B cell (primary cell): ENCODE results near the gene CREB3. TPM values are rescaled to one million over a fixed set of nuclear protein-coding genes. Genes with fewer than 3 reads are reported as not detected.

Experiments used
- ATAC-seq: fragments of 200-7000 bp; cut with Tn5 transposase; one replicate; pipeline ENCODE4 v1.10.0; 2021; ENCODE audit warnings: low read depth, mild to moderate bottlenecking, moderate number of reproducible peaks, moderate library complexity
- CTCF ChIA-PET: fragments of 350-600 bp; sonication (Branson Sonifier 250); formaldehyde crosslinking; loops from one replicate; lab custom pipeline; 2021; ENCODE audit warnings: antibody characterized with exemption, inconsistent platforms; lab: Charles Lee
- POLR2A ChIA-PET: fragments of 350-600 bp; sonication (Branson Sonifier 250); formaldehyde crosslinking; loops from one replicate; lab custom pipeline; 2021; ENCODE audit warnings: antibody characterized with exemption; lab: Charles Lee
- DNase-seq: peaks from one replicate; pipeline ENCODE4 v3.0.0; 2013
- H2AFZ ChIP-seq: 2 replicates; pipeline ENCODE4 v1.6.1; 2012; ENCODE audit warnings: mild to moderate bottlenecking, low read depth, low read length; ENCODE audit not compliant: insufficient read depth, poor library complexity, severe bottlenecking
- H3K27ac ChIP-seq, 2 donors: 1 replicate in 1 of 2; 2 replicates in 1 of 2; pipeline ENCODE4 v1.5.1; 2012 to 2013; ENCODE audit warnings: low read length in 2 of 2, mild to moderate bottlenecking in 2 of 2, moderate library complexity in 1 of 2
- H3K27me3 ChIP-seq, 4 experiments: fragments of 200-600 bp in 1 of 4; sonication (generic) in 1 of 4; replicated peaks in 1 of 4; 1 replicate in 2 of 4; 2 replicates in 2 of 4; pipeline versions ENCODE4 v1.6.1 to v1.7.0; 2013 to 2016; ENCODE audit warnings: low read length in 3 of 4, mild to moderate bottlenecking in 2 of 4, mixed read lengths in 1 of 4, moderate library complexity in 1 of 4; ENCODE audit not compliant: insufficient read depth in 4 of 4, control insufficient read depth in 3 of 4; ENCODE audit errors: control extremely low read depth in 1 of 4
- H3K36me3 ChIP-seq, 2 experiments: replicated peaks in 1 of 2; 1 replicate in 1 of 2; 2 replicates in 1 of 2; pipeline versions ENCODE4 v1.6.1 to v1.7.1; 2013; ENCODE audit warnings: low read length in 1 of 2; ENCODE audit not compliant: insufficient read depth in 2 of 2, control insufficient read depth in 1 of 2; ENCODE audit errors: control extremely low read depth in 1 of 2, extremely low read depth in 1 of 2
- H3K4me1 ChIP-seq, 2 donors: fragments of 200-600 bp in 1 of 2; sonication (generic) in 1 of 2; 1 replicate in 1 of 2; 2 replicates in 1 of 2; pipeline versions ENCODE4 v1.5.1 to v1.6.1; 2013 to 2017; ENCODE audit warnings: low read length in 2 of 2; ENCODE audit not compliant: control insufficient read depth in 2 of 2, insufficient read depth in 2 of 2
- H3K4me2 ChIP-seq: replicated peaks from 2 replicates; pipeline ENCODE3; 2012; ENCODE audit warnings: mild to moderate bottlenecking, low read depth, low read length; ENCODE audit not compliant: poor library complexity, severe bottlenecking
- H3K4me3 ChIP-seq, 5 experiments: fragments of 200-600 bp in 1 of 5; sonication (generic) in 1 of 5; 1 replicate in 3 of 5; 2 replicates in 2 of 5; pipeline versions ENCODE4 v1.5.1 to v1.7.0; 2011 to 2016; ENCODE audit warnings: low read length in 4 of 5, mild to moderate bottlenecking in 4 of 5, low read depth in 2 of 5, control low read depth in 1 of 5, moderate library complexity in 1 of 5; ENCODE audit not compliant: insufficient read depth in 1 of 5; ENCODE audit errors: control extremely low read depth in 1 of 5, extremely low read depth in 1 of 5
- H3K79me2 ChIP-seq: fragments of 200-600 bp; sonication (generic); one replicate; pipeline ENCODE4 v1.6.0; 2016; ENCODE audit warnings: low read length; ENCODE audit not compliant: control insufficient read depth, insufficient read depth
- H3K9ac ChIP-seq: fragments of 200-600 bp; sonication (generic); 2 replicates; pipeline ENCODE4 v1.6.1; 2017; ENCODE audit warnings: mild to moderate bottlenecking, low read length, moderate library complexity
- H3K9me3 ChIP-seq, 3 donors: one replicate each; pipeline versions ENCODE4 v1.6.1 to v1.7.1; 2013; ENCODE audit warnings: low read length in 2 of 3; ENCODE audit not compliant: control insufficient read depth in 2 of 3, insufficient read depth in 1 of 3; ENCODE audit errors: control extremely low read depth in 1 of 3
- H4K20me1 ChIP-seq: 2 replicates; pipeline ENCODE4 v1.6.0; 2012; ENCODE audit warnings: mild to moderate bottlenecking, low read length; ENCODE audit not compliant: insufficient read depth, control insufficient read depth, poor library complexity, severe bottlenecking
- H3K27ac Mint-ChIP-seq: one replicate; pipeline ENCODE4 v1.8.0; 2021; ENCODE audit warnings: mixed read lengths
- H3K27me3 Mint-ChIP-seq: one replicate; pipeline ENCODE4 v1.8.0; 2021; ENCODE audit warnings: mixed read lengths
- H3K4me1 Mint-ChIP-seq: one replicate; pipeline ENCODE4 v1.8.0; 2021; ENCODE audit warnings: mixed read lengths
- H3K4me3 Mint-ChIP-seq: one replicate; pipeline ENCODE4 v1.8.0; 2021; ENCODE audit warnings: mixed read lengths
- H3K9me3 Mint-ChIP-seq: one replicate; pipeline ENCODE4 v1.8.0; 2022; ENCODE audit warnings: mixed read lengths; ENCODE audit not compliant: insufficient read depth
- CTCF ChIP-seq: fragments of 200-600 bp; IDR thresholded peaks from one replicate; pipeline ENCODE4 v1.8.0; 2022; ENCODE audit warnings: antibody characterized with exemption, mild to moderate bottlenecking
- EZH2 ChIP-seq: IDR thresholded peaks from 2 replicates; pipeline ENCODE4 v1.6.1; 2012; ENCODE audit warnings: borderline replicate concordance, low read depth, mild to moderate bottlenecking, moderate library complexity, low read length; ENCODE audit not compliant: insufficient read depth, poor library complexity, severe bottlenecking
- WGBS: methylation state at CpG from one replicate; pipeline ENCODE4 v1.1.5; 2013; ENCODE audit warnings: missing lambda C conversion rate; ENCODE audit not compliant: insufficient coverage; 5-methylcytosine and 5-hydroxymethylcytosine counted together
- intact Hi-C: fragments of 100-400 bp; cut with micrococcal nuclease; formaldehyde crosslinking; loops from one replicate; pipeline ENCODE4 v1.10.0; 2022
- polyA plus RNA-seq: library from polyadenylated mRNA; depleted of rRNA; stranded (reverse); fragments of >200 nt; gene quantifications from 2 replicates; pipeline ENCODE4 v1.2.3, GENCODE V29; 2012
- total RNA-seq, 2 donors: library from RNA; stranded (reverse); fragments of 120-200 nt in 1 of 2; gene quantifications; 1 replicate in 1 of 2; 2 replicates in 1 of 2; pipeline versions ENCODE4 v1.2.3 to v1.2.4, GENCODE V29; 2013 to 2022

Gene CREB3
- total and polyA plus RNA-seq, 2 donors (not counting 1 experiment from before 2014, with no cell fraction given): 12.3 to 20.7 TPM

DNA sequence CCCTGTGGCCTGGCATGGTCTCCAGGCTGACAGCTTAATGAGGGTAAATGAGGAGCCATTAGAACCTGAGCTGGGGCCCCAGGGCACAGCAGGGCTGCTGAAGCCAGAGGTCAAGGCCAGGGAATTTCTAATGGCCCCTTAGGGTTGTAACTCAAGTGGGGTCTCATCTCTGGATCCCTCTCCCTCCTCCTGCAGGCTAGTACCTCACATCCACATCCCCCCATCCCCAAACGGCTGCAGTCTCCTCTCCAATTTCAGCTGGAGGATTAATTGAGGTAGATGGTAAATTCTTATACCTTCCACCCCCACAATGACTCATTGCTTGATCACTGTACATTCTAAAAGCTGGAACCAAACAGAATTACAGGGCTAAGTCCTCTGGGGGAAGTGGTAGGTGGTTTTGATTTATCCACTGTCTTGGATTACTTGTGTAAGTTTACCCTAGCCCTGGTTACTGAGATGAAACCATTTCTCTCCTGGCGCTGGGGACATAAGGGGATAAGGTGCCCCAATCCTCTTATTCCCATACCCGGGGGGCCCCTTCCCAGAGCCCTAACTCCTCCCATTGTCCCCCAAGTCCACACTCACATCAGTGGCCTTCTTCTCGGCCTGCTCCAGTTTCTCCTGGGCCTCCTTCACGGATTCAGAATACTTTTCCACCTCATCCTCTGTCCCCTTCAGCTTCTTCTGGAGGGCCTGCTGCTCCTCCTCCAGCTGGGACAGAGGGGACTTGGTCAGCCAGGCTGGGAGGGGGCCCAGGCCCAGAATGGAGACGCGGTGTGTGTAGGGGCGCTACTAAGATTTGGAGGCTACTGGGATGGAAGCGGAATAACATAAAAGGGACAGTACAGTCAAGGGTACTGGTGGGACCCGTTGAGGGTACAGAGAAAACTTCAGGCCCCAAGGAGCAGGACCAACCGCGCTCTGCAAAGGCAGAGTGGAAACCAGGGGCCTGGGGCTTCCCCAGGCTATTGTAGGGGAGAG lies 43.6 kb upstream of the CREB3 start:
- WGBS: 85% methylated on average over 9 of the region's 12 CpGs
- Histone ChIP-seq H3K9ac (no peak overlapping the region), H2AFZ (no peak overlapping the region), H3K79me2 (no peaks in the 10 kb centered on the region), H3K27ac (no peak overlapping the region), H3K36me3 (no peaks in the 10 kb centered on the region), H4K20me1 (no peaks in the 10 kb centered on the region), H3K4me2 (peak overlapping the region; percentile 15), H3K4me1 (peaks cover 3 to 17% of the 10 kb centered on the region in 2 donors), H3K27me3 (no peaks in the 10 kb centered on the region), H3K4me3 (no peak overlapping the region), H3K9me3 (no peaks in the 10 kb centered on the region)
- Mint-ChIP-seq H3K4me1 (peaks cover 11% of the 10 kb centered on the region), H3K4me3 (peak overlapping the region; percentile 72), H3K27ac (peak overlapping the region; percentile 72), H3K27me3 (no peaks in the 10 kb centered on the region), H3K9me3 (no peaks in the 10 kb centered on the region)
- TF ChIP-seq CTCF (no peak), EZH2 (no peak)
- ATAC-seq (no peak), DNase-seq (no peak)
- intact Hi-C loops: no loop called here
- ChIA-PET POLR2A (interaction anchor here (1.4 kb wide), 1 partner anchor 16 kb away, joined by 3 read pairs; the partner anchor contains the start of gene CA9), CTCF (interaction anchor here (0.6 to 7.6 kb wide), 9 partner anchors 6 to 48 kb away, joined by 3 to 82 read pairs (median 3); partner anchors contain the start of genes CREB3 and TLN1)
